Mesenchymal stem cell (in vitro differentiated cells and primary cell): ENCODE data around the gene C1orf198. TPM values are rescaled to one million over a fixed set of nuclear protein-coding genes. Genes with fewer than 3 reads are reported as not detected.

Source experiments
- DNase-seq: peaks from one replicate; pipeline ENCODE4 v3.0.0-alpha.2; 2013
- H2AFZ ChIP-seq: one replicate; pipeline ENCODE4 v1.6.1; 2013; ENCODE audit warnings: low read depth, mild to moderate bottlenecking, control low read depth, inconsistent platforms, low read length, moderate library complexity
- H2AK5ac ChIP-seq: 2 replicates; pipeline ENCODE4 v1.6.1; 2013; ENCODE audit warnings: low read length, moderate library complexity, mild to moderate bottlenecking, inconsistent platforms; ENCODE audit not compliant: severe bottlenecking
- H2BK120ac ChIP-seq: one replicate; pipeline ENCODE4 v1.6.1; 2013; ENCODE audit warnings: low read depth, mild to moderate bottlenecking, inconsistent platforms, low read length, moderate library complexity
- H2BK12ac ChIP-seq, 2 experiments: one replicate each; pipeline ENCODE4 v1.6.1; 2013; ENCODE audit warnings: inconsistent platforms in 2 of 2, low read length in 2 of 2, mild to moderate bottlenecking in 2 of 2, moderate library complexity in 2 of 2, control low read depth in 1 of 2
- H2BK15ac ChIP-seq: one replicate; pipeline ENCODE4 v1.6.1; 2013; ENCODE audit warnings: mild to moderate bottlenecking, low read depth, inconsistent platforms; ENCODE audit not compliant: poor library complexity, severe bottlenecking
- H2BK5ac ChIP-seq: 2 replicates; pipeline ENCODE4 v1.6.1; 2013; ENCODE audit warnings: low read depth, mild to moderate bottlenecking, low read length, control low read depth, inconsistent platforms; ENCODE audit not compliant: poor library complexity, severe bottlenecking
- H3K14ac ChIP-seq, 2 experiments: one replicate each; pipeline ENCODE4 v1.6.1; 2013; ENCODE audit warnings: inconsistent platforms in 2 of 2, low read length in 2 of 2, control low read depth in 1 of 2, mild to moderate bottlenecking in 1 of 2, moderate library complexity in 1 of 2
- H3K18ac ChIP-seq, 2 experiments: one replicate each; pipeline ENCODE4 v1.6.1; 2013; ENCODE audit warnings: inconsistent platforms in 2 of 2, low read length in 2 of 2, control low read depth in 1 of 2, low read depth in 1 of 2, mild to moderate bottlenecking in 1 of 2
- H3K23ac ChIP-seq, 2 experiments: one replicate each; pipeline ENCODE4 v1.6.1; 2013; ENCODE audit warnings: inconsistent platforms in 2 of 2, low read length in 2 of 2, mild to moderate bottlenecking in 2 of 2, moderate library complexity in 2 of 2, control low read depth in 1 of 2
- H3K27ac ChIP-seq: 2 replicates; pipeline ENCODE4 v1.5.1; 2013; ENCODE audit warnings: mild to moderate bottlenecking, moderate library complexity, low read length, control low read depth, inconsistent platforms; ENCODE audit not compliant: poor library complexity, severe bottlenecking
- H3K27me3 ChIP-seq, 2 experiments: 2 replicates each; pipeline versions ENCODE4 v1.6.1 to v1.7.0; 2013; ENCODE audit warnings: low read length in 2 of 2, mild to moderate bottlenecking in 2 of 2, moderate library complexity in 2 of 2, control low read depth in 1 of 2, inconsistent platforms in 1 of 2; ENCODE audit not compliant: control insufficient read depth in 1 of 2, insufficient read depth in 1 of 2
- H3K36me3 ChIP-seq, 2 experiments: 2 replicates each; pipeline versions ENCODE4 v1.6.1 to v1.7.0; 2013; ENCODE audit warnings: low read length in 2 of 2, control low read depth in 1 of 2, inconsistent platforms in 1 of 2, low read depth in 1 of 2, mild to moderate bottlenecking in 1 of 2; ENCODE audit not compliant: insufficient read depth in 2 of 2, control insufficient read depth in 1 of 2
- H3K4ac ChIP-seq, 2 experiments: one replicate each; pipeline ENCODE4 v1.6.1; 2013; ENCODE audit warnings: inconsistent platforms in 2 of 2, low read length in 2 of 2, mild to moderate bottlenecking in 2 of 2, moderate library complexity in 2 of 2, control low read depth in 1 of 2, low read depth in 1 of 2
- H3K4me1 ChIP-seq: 2 replicates; pipeline ENCODE4 v1.6.1; 2013; ENCODE audit warnings: low read depth, low read length, control low read depth; ENCODE audit not compliant: control insufficient read depth, insufficient read depth
- H3K4me2 ChIP-seq: 2 replicates; pipeline ENCODE4 v1.6.1; 2013; ENCODE audit warnings: low read length, mild to moderate bottlenecking, inconsistent platforms; ENCODE audit not compliant: poor library complexity, severe bottlenecking
- H3K4me3 ChIP-seq, 2 experiments: 2 replicates each; pipeline versions ENCODE4 v1.5.1 to v1.7.0; 2013; ENCODE audit warnings: low read length in 2 of 2, mild to moderate bottlenecking in 2 of 2, control low read depth in 1 of 2, low read depth in 1 of 2; ENCODE audit not compliant: insufficient read depth in 1 of 2
- H3K79me1 ChIP-seq: replicated peaks from 2 replicates; pipeline ENCODE4 v1.6.1; 2013; ENCODE audit warnings: mild to moderate bottlenecking, control low read depth, low read length, inconsistent platforms; ENCODE audit not compliant: poor library complexity, severe bottlenecking
- H3K9ac ChIP-seq: 2 replicates; pipeline ENCODE4 v1.7.0; 2013; ENCODE audit warnings: mild to moderate bottlenecking, low read length, moderate library complexity
- H3K9me3 ChIP-seq: 2 replicates; pipeline ENCODE4 v1.7.0; 2013; ENCODE audit warnings: mild to moderate bottlenecking, low read length; ENCODE audit not compliant: control insufficient read depth
- H4K8ac ChIP-seq: one replicate; pipeline ENCODE4 v1.6.1; 2013; ENCODE audit warnings: inconsistent platforms, mild to moderate bottlenecking, low read length, moderate library complexity
- H4K91ac ChIP-seq: one replicate; pipeline ENCODE4 v1.6.1; 2013; ENCODE audit warnings: mild to moderate bottlenecking, low read length, inconsistent platforms
- WGBS: methylation state at CpG from one replicate; pipeline ENCODE4 v1.1.7; 2013; ENCODE audit warnings: mixed read lengths; 5-methylcytosine and 5-hydroxymethylcytosine counted together
- small RNA-seq: library from polyadenylated mRNA; stranded (forward); fragments of <200 nt; extraction: miRNeasy Mini kit (QIAGEN cat#:217004); gene quantifications from one replicate; pipeline ENCODE3, GENCODE V24; 2013; ENCODE audit warnings: low read depth

Gene C1orf198

GRCh38 chr1:230790026-230790425 lies 78.3 kb downstream of the C1orf198 start:
- H3K14ac ChIP-seq = no peak overlapping the region
- H2BK15ac ChIP-seq = no peak overlapping the region
- H3K23ac ChIP-seq = no peak overlapping the region
- no peak overlapping the region for H3K9ac ChIP-seq
- no peak overlapping the region for H3K4ac ChIP-seq
- H4K8ac ChIP-seq = no peak overlapping the region
- H3K27me3 ChIP-seq = peaks cover 10 to 24% of the 10 kb centered on the region in 2 experiments
- H3K4me1 ChIP-seq = no peaks in the 10 kb centered on the region
- no peaks in the 10 kb centered on the region for H3K9me3 ChIP-seq
- H3K36me3 ChIP-seq = no peaks in the 10 kb centered on the region
- no peaks in the 10 kb centered on the region for H3K79me1 ChIP-seq
- H4K91ac ChIP-seq = no peak overlapping the region
- H2BK5ac ChIP-seq = no peak overlapping the region
- H2BK120ac ChIP-seq = no peak overlapping the region
- no peak overlapping the region for H3K27ac ChIP-seq
- H2AFZ ChIP-seq = no peak overlapping the region
- H2BK12ac ChIP-seq = no peak overlapping the region
- WGBS = 93% methylated on average over 4 of the region's 5 CpGs
- H3K4me2 ChIP-seq = no peak overlapping the region
- no peak overlapping the region for H3K18ac ChIP-seq
- no peak for DNase-seq
- no peak overlapping the region for H2AK5ac ChIP-seq
- no peak overlapping the region for H3K4me3 ChIP-seq

GRCh38 chr1:230788561-230789275 lies 79.6 kb downstream of the C1orf198 start:
- H2BK120ac ChIP-seq = no peak overlapping the region
- H2AFZ ChIP-seq = no peak overlapping the region
- 94% methylated on average over 10 of the region's 10 CpGs for WGBS
- H3K27me3 ChIP-seq = peaks cover 10 to 24% of the 10 kb centered on the region in 2 experiments
- no peak overlapping the region for H2BK15ac ChIP-seq
- H3K27ac ChIP-seq = no peak overlapping the region
- H4K91ac ChIP-seq = no peak overlapping the region
- no peak overlapping the region for H3K14ac ChIP-seq
- H3K4me3 ChIP-seq = no peak overlapping the region
- no peak overlapping the region for H3K23ac ChIP-seq
- H3K18ac ChIP-seq = no peak overlapping the region
- H2AK5ac ChIP-seq = no peak overlapping the region
- H2BK12ac ChIP-seq = no peak overlapping the region
- H4K8ac ChIP-seq = no peak overlapping the region
- H3K36me3 ChIP-seq = no peaks in the 10 kb centered on the region
- H3K4me2 ChIP-seq = no peak overlapping the region
- H2BK5ac ChIP-seq = no peak overlapping the region
- no peak for DNase-seq
- no peaks in the 10 kb centered on the region for H3K9me3 ChIP-seq
- H3K79me1 ChIP-seq = no peaks in the 10 kb centered on the region
- no peaks in the 10 kb centered on the region for H3K4me1 ChIP-seq
- H3K9ac ChIP-seq = no peak overlapping the region
- H3K4ac ChIP-seq = no peak overlapping the region

- H3K18ac ChIP-seq = no peak overlapping the region
- H3K4me2 ChIP-seq = no peak overlapping the region
- H3K4me3 ChIP-seq = no peak overlapping the region
- no peaks in the 10 kb centered on the region for H3K36me3 ChIP-seq
- no peak for DNase-seq
- WGBS = 83% methylated on average over 7 of the region's 7 CpGs
- H3K27ac ChIP-seq = no peak overlapping the region
- H2BK5ac ChIP-seq = no peak overlapping the region
- H3K9ac ChIP-seq = no peak overlapping the region
- no peak overlapping the region for H2AK5ac ChIP-seq
- H3K9me3 ChIP-seq = no peaks in the 10 kb centered on the region
- no peak overlapping the region for H4K91ac ChIP-seq
- no peak overlapping the region for H4K8ac ChIP-seq
- no peaks in the 10 kb centered on the region for H3K79me1 ChIP-seq
- no peak overlapping the region for H3K14ac ChIP-seq
- H3K27me3 ChIP-seq = peaks cover 10 to 24% of the 10 kb centered on the region in 2 experiments
- no peak overlapping the region for H2BK15ac ChIP-seq
- no peak overlapping the region for H3K4ac ChIP-seq
- no peak overlapping the region for H2AFZ ChIP-seq
- no peak overlapping the region for H3K23ac ChIP-seq
- no peak overlapping the region for H2BK120ac ChIP-seq
- H2BK12ac ChIP-seq = no peak overlapping the region
- H3K4me1 ChIP-seq = no peaks in the 10 kb centered on the region
Measured at GRCh38 chr1:230787471-230787870, 80.8 kb downstream of the C1orf198 start.

Small RNA genes lying within 50 kb of the gene (small RNA-seq; reads per million reads assigned to genes)
- gene RN7SL837P (not detected), gene RNA5SP79 (not detected)
